ENCODE data around the gene IRF1. TPM values are rescaled to one million over a fixed set of nuclear protein-coding genes. Genes with fewer than 3 reads are reported as not detected.
A peak's percentile ranks its signal among the peaks of the same experiment; 100 is the strongest.
"Not testable (repeated sequence)": the region's sequence is repeated elsewhere in the genome, so short reads cannot be mapped to it uniquely, and the experiment has no call there.

The IRF1 gene
- total and polyA plus RNA-seq, 2 of the 8 experiments (the other 6 are each of a cell fraction or from before 2014, with no cell fraction given) = 4.0 to 8.5 TPM

GRCh38 chr5:132522067-132522466 is 31.5 kb upstream of the IRF1 start:
- H4K20me1 ChIP-seq (replicated peaks in 1 of 2; ENCODE audit: control insufficient read depth in 1 of 2, insufficient read depth in 2 of 2, low read length in 2 of 2); POLR2A ChIA-PET (ENCODE audit: partially characterized antibody); H2AK5ac ChIP-seq (ENCODE audit: low read depth, low read length); H4K91ac ChIP-seq (replicated peaks; ENCODE audit: insufficient read length, low read length); H2BK120ac ChIP-seq (replicated peaks; ENCODE audit: low read depth, low read length); DNase-seq (ENCODE audit: low read depth in 1 of 2, low spot score in 2 of 2); H2BK15ac ChIP-seq (ENCODE audit: low read length); H3K36me3 ChIP-seq (ENCODE audit: control insufficient read depth in 2 of 4, insufficient read depth in 4 of 4, low read length in 3 of 4); H3K9ac ChIP-seq (replicated peaks in 1 of 4; ENCODE audit: extremely low read depth in 1 of 4, low read depth in 3 of 4, low read length in 3 of 4); H3K79me1 ChIP-seq (ENCODE audit: low read depth, low read length); H3K4me3 ChIP-seq (ENCODE audit: extremely low read depth in 1 of 4, insufficient read depth in 2 of 4, low read depth in 3 of 4, low read length in 4 of 4); H3K4me1 ChIP-seq (replicated peaks in 1 of 4; ENCODE audit: control insufficient read depth in 3 of 4, insufficient read depth in 4 of 4, low read length in 3 of 4); H3K4ac ChIP-seq (replicated peaks; ENCODE audit: insufficient read length, low read depth, low read length); H4K5ac ChIP-seq (ENCODE audit: insufficient read length, low read depth, low read length); H3K18ac ChIP-seq (ENCODE audit: extremely low read depth, low read length); H2BK5ac ChIP-seq (ENCODE audit: low read depth, low read length); H3K56ac ChIP-seq (replicated peaks; ENCODE audit: insufficient read length, low read depth, low read length); H3K14ac ChIP-seq (ENCODE audit: insufficient read length); H3K23ac ChIP-seq (ENCODE audit: insufficient read length); H3K27me3 ChIP-seq (replicated peaks in 1 of 4; ENCODE audit: control insufficient read depth in 3 of 4, extremely low read depth in 1 of 4, insufficient read depth in 3 of 4, low read length in 3 of 4); H2BK20ac ChIP-seq (ENCODE audit: low read length); H2BK12ac ChIP-seq (ENCODE audit: low read depth, low read length); H3K4me2 ChIP-seq (ENCODE audit: insufficient read depth in 1 of 2, low read depth in 2 of 2, low read length in 2 of 2); H3K79me2 ChIP-seq (ENCODE audit: control insufficient read depth in 1 of 2, insufficient read depth in 2 of 2, low read length in 2 of 2); H3K27ac ChIP-seq (ENCODE audit: low read depth, low read length); H3K9me3 ChIP-seq (ENCODE audit: insufficient read depth in 2 of 2, low read depth in 1 of 2, low read length in 1 of 2); H3K23me2 ChIP-seq (ENCODE audit: low read depth, low read length); FAIRE-seq; H4K8ac ChIP-seq (ENCODE audit: extremely low read depth, insufficient read depth, low read length); H2AFZ ChIP-seq (ENCODE audit: low read length): not testable (repeated sequence)
- WGBS, 2 experiments (ENCODE audit: extremely low coverage in 1 of 2, insufficient coverage in 1 of 2, insufficient read length in 1 of 2, insufficient replicate concordance in 2 of 2, low coverage in 1 of 2, low lambda C conversion rate in 2 of 2, missing lambda C conversion rate in 1 of 2) = 90% methylated on average over 1 of the region's 1 CpG; no CpG with 5 or more reads in 1 of the 2 experiments
- CTCF ChIA-PET (ENCODE audit: partially characterized antibody) = interaction anchor here (1.2 kb wide), 1 partner anchor 23 kb away, joined by 4 read pairs; no protein-coding TSS in a partner anchor

GRCh38 chr5:132513618-132514336 is 23.2 kb upstream of the IRF1 start:
- H2BK12ac ChIP-seq (ENCODE audit: low read depth, low read length); H3K23ac ChIP-seq (ENCODE audit: insufficient read length); H3K4ac ChIP-seq (replicated peaks; ENCODE audit: insufficient read length, low read depth, low read length); H3K4me2 ChIP-seq (ENCODE audit: insufficient read depth in 1 of 2, low read depth in 2 of 2, low read length in 2 of 2); H4K5ac ChIP-seq (ENCODE audit: insufficient read length, low read depth, low read length); CTCF ChIA-PET (ENCODE audit: partially characterized antibody); DNase-seq (ENCODE audit: low read depth in 1 of 2, low spot score in 2 of 2); H2BK5ac ChIP-seq (ENCODE audit: low read depth, low read length); H3K9ac ChIP-seq (replicated peaks in 1 of 4; ENCODE audit: extremely low read depth in 1 of 4, low read depth in 3 of 4, low read length in 3 of 4); H3K27me3 ChIP-seq (replicated peaks in 1 of 4; ENCODE audit: control insufficient read depth in 3 of 4, extremely low read depth in 1 of 4, insufficient read depth in 3 of 4, low read length in 3 of 4); H3K14ac ChIP-seq (ENCODE audit: insufficient read length); H2AFZ ChIP-seq (ENCODE audit: low read length); POLR2A ChIA-PET (ENCODE audit: partially characterized antibody); H3K27ac ChIP-seq (ENCODE audit: low read depth, low read length); H3K36me3 ChIP-seq (ENCODE audit: control insufficient read depth in 2 of 4, insufficient read depth in 4 of 4, low read length in 3 of 4); H2BK15ac ChIP-seq (ENCODE audit: low read length); H3K9me3 ChIP-seq (ENCODE audit: insufficient read depth in 2 of 2, low read depth in 1 of 2, low read length in 1 of 2); H4K91ac ChIP-seq (replicated peaks; ENCODE audit: insufficient read length, low read length); H3K56ac ChIP-seq (replicated peaks; ENCODE audit: insufficient read length, low read depth, low read length); H2AK5ac ChIP-seq (ENCODE audit: low read depth, low read length); H2BK120ac ChIP-seq (replicated peaks; ENCODE audit: low read depth, low read length); H3K79me1 ChIP-seq (ENCODE audit: low read depth, low read length); H3K18ac ChIP-seq (ENCODE audit: extremely low read depth, low read length); H4K8ac ChIP-seq (ENCODE audit: extremely low read depth, insufficient read depth, low read length); FAIRE-seq; H2BK20ac ChIP-seq (ENCODE audit: low read length); H4K20me1 ChIP-seq (replicated peaks in 1 of 2; ENCODE audit: control insufficient read depth in 1 of 2, insufficient read depth in 2 of 2, low read length in 2 of 2); H3K4me1 ChIP-seq (replicated peaks in 1 of 4; ENCODE audit: control insufficient read depth in 3 of 4, insufficient read depth in 4 of 4, low read length in 3 of 4); H3K79me2 ChIP-seq (ENCODE audit: control insufficient read depth in 1 of 2, insufficient read depth in 2 of 2, low read length in 2 of 2); H3K23me2 ChIP-seq (ENCODE audit: low read depth, low read length): not testable (repeated sequence)
- H3K4me3 ChIP-seq (ENCODE audit: extremely low read depth in 1 of 4, insufficient read depth in 2 of 4, low read depth in 3 of 4, low read length in 4 of 4) = peak overlapping the region in 1 of 4 experiments; percentile 26; a peak in 1 of 8 replicates
- WGBS, 2 experiments (ENCODE audit: extremely low coverage in 1 of 2, insufficient coverage in 1 of 2, insufficient read length in 1 of 2, insufficient replicate concordance in 2 of 2, low coverage in 1 of 2, low lambda C conversion rate in 2 of 2, missing lambda C conversion rate in 1 of 2) = 90% methylated on average over 7 of the region's 25 CpGs; no CpG with 5 or more reads in 1 of the 2 experiments

Data from H1 (cell line).